ENCODE measurements around the gene MGAT4C.

Gene MGAT4C

GRCh38 chr12:86249851-86250250 lies 6.3 kb downstream of the MGAT4C start:
- H3K4me3 ChIP-seq (ENCODE audit: low read depth, low read length), result no peak overlapping the region
- no peak for TF ChIP-seq CTCF (IDR thresholded peaks at IDR 0.05; ENCODE audit: low read depth, low read length)

DNA sequence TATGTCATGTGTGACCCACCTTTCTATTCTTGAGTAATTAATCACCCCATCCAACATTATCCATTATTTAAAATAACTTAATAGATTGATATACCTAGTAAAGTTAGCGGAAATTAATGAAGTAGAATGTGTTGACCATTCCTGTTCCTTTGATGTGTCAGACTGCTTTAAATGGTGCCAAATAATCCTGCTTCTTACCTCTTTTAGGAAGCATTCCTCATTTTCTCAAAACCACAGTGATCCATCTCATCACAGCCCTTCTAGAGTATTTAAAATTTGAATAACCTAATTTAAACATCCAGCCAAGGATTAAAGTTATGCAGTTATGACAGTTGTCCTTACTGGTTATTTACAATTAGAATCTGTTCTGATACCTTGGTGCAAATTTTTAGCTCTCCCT lies 6.9 kb downstream of the MGAT4C start:
- H3K4me3 ChIP-seq (ENCODE audit: low read depth, low read length), result no peak overlapping the region
- TF ChIP-seq CTCF (IDR thresholded peaks at IDR 0.05; ENCODE audit: low read depth, low read length), result no peak

DNA sequence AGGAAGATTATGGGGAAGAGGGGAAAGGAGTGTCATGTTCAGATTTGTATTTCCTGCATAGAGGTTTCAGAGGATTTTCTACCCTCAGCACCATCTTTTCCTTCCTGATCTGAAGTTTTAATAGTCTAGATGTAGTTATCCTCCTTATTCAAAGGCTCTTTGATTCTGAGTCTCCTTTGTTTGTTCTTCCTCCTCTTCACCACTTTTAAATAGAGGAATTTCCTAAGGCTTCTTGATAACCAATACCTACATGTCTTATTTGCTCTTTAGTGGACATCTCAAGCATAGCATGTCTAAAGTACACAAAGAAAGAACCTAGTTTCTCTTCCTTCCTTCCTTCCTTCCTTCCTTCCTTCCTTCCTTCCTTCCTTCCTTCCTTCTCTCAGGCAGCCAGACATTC lies 8.3 kb downstream of the MGAT4C start:
- no peak overlapping the region for H3K4me3 ChIP-seq (ENCODE audit: low read depth, low read length)
- no peak for TF ChIP-seq CTCF (IDR thresholded peaks at IDR 0.05; ENCODE audit: low read depth, low read length)

DNA sequence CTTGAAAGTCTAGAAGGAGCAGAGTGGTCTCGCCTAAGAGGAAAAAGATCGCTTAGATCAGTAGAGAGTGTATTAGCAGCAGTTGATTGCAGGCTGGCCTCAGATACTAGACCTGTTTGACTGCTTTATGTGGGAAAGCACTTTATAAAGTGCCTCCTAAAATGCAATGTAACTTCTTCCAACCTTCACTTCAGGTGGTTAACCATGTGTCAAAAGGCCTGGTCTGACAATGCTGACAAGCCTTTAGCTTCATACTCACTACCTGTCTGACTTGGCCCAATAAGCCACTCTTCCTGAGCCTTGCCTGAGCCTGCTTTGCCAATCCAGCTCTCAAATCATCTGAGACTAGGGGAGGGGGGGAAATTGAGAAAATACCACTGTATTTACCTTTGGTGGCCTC lies 14.6 kb downstream of the MGAT4C start:
- no peak for TF ChIP-seq CTCF (IDR thresholded peaks at IDR 0.05; ENCODE audit: low read depth, low read length)
- no peak overlapping the region for H3K4me3 ChIP-seq (ENCODE audit: low read depth, low read length)

GRCh38 chr12:86234316-86234855 lies 21.8 kb downstream of the MGAT4C start:
- no peak for TF ChIP-seq CTCF (IDR thresholded peaks at IDR 0.05; ENCODE audit: low read depth, low read length)
- no peak overlapping the region for H3K4me3 ChIP-seq (ENCODE audit: low read depth, low read length)

- H3K4me3 ChIP-seq (ENCODE audit: low read depth, low read length), result no peak overlapping the region
- TF ChIP-seq CTCF (IDR thresholded peaks at IDR 0.05; ENCODE audit: low read depth, low read length), result no peak
These were observed 23.1 kb downstream of the MGAT4C start for GRCh38 chr12:86233126-86233525.

DNA sequence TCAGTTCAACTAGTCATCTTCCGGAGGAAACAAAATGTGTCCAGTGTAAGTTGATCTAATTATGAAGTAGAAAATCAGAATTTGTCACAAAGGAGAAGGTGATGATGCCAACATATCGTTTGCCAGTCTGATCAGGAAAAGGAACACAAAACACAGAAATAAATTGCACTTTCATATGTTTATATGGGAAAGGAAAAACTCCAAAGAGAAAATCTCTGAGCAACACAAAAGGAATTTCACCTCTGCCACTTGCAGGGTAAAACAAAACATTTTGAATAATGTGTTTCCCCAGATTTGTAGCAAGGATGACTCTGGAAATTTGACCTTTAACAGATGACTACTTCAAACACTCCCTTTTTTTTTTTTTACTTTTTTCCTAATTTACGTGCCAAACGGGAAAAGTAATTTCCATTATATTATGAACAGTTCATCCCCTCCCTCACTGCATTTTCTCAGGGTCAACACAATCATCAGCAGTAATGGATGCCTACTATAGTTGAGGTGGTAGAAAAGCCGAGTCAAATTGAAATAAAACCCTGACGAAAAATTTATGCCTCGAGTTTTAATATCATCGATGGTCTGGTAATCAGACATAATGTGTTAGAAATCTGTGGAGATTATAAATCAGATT lies 25.6 kb downstream of the MGAT4C start:
- TF ChIP-seq CTCF (IDR thresholded peaks at IDR 0.05; ENCODE audit: low read depth, low read length), result no peak
- H3K4me3 ChIP-seq (ENCODE audit: low read depth, low read length), result no peak overlapping the region

All from WI38 (cell line).